ENCODE data around the gene HIVEP2.

Gene HIVEP2

GRCh38 chr6:142945446-142946180 lies 637 bp upstream of the HIVEP2 start:
- no peak for DNase-seq

DNA sequence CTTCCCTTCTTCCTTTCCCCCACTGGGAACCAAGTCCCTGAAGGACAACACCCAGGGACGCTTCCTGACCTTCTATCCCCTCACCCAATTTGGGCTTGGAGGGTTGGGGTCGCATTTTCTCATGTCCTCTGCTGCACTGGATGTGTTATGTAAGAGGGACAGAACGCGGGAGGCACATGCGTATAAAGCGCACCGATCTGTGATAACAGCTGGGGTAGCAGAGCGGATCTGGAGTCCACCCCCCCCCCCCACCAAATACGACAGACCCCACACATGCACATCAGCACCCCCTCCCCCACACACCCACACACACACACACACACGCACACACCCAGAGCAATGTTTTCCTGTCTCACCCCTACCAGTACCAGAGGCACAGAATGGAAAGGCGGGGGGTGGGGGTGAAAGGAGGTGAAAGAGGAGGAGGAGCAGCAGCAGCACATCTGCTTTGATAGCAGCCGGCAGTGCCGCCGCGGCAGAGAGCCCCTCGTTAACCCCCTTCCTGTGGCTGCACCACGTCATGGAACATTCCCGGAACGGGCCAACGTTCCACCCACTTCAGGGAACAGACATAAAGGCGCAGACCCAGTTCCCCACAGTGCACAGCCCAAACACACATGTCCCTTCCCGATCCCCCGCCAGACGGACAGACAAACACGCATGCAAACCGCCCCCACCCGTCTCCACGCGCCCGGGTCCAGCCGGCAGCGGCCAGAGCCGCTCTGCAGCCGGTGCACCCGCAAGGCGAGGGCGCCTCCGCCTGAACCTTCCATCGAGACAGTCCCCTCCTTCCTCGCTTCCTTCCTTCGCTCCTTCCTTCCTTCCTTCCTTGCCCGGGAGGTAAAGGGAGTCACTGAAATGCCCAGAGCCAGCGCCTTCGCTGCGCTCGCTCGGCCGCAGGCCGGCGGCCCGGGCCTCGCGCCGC lies 590 bp downstream of the HIVEP2 start:
- no peak for DNase-seq

DNA sequence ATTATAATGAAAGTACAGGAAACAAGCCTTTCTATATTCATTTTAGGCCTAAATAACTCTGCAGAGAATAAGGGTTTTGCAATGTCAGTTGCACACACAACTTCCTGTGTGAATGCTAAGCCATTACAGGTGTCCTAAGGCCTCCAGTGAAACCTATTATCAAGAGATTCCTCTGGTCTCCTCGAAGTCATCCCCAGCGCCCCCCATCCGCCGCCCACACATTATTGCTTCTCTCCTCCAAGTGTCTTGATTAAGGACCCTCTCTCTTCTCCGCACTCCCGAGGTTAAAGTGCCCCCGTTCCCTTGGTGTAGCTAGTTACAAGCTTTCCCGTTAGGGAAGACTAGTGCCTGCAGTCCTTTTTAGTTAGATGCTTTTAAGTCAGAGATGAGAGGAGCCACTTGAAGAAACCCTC lies 1.3 kb downstream of the HIVEP2 start:
- DNase-seq: no peak

- DNase-seq: no peak
Observed at GRCh38 chr6:142942805-142943227, 2.2 kb downstream of the HIVEP2 start.

DNA sequence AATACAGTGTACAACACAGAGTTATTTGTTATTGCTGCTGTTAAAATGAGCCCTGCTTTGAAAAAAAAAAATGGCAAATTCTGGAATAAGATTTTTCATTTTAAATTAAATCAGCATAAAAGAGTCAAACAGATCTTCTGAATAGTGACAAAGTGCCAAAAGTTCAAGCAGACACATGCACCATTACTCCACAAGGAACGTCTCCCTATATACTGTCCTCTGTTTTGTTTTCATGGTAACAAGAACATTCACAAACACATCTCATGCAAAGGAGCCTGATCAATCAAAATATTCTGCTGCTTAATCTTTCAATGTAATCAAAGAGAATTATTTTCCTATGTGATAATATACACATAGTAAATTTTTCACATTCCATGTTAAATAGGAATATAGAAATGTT lies 2.7 kb downstream of the HIVEP2 start:
- no peak for DNase-seq

- no peak for DNase-seq
Observed at GRCh38 chr6:142941018-142941417, 4.0 kb downstream of the HIVEP2 start.

GRCh38 chr6:142940487-142940886 lies 4.5 kb downstream of the HIVEP2 start:
- no peak for DNase-seq

- DNase-seq: no peak
Observed at GRCh38 chr6:142938510-142938909, 6.5 kb downstream of the HIVEP2 start.

DNA sequence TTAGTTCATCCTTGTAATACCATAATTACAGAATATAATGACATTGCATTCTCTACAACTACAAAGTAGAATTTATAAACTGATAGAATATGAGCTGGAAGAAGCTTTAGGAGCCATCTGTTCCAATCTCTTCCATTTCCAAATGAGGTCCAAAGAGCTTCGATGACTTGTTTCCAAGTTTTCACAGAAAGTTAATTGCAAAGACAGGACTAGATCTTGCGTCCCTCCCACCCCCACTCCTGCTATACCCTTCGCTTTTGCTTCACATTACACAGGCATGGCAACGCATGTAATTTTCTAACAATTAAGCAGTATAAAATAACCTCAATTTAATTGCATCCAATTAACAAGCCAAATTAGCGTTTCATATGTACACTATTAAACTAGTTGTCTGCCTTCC lies 7.0 kb downstream of the HIVEP2 start:
- DNase-seq: no peak

DNA sequence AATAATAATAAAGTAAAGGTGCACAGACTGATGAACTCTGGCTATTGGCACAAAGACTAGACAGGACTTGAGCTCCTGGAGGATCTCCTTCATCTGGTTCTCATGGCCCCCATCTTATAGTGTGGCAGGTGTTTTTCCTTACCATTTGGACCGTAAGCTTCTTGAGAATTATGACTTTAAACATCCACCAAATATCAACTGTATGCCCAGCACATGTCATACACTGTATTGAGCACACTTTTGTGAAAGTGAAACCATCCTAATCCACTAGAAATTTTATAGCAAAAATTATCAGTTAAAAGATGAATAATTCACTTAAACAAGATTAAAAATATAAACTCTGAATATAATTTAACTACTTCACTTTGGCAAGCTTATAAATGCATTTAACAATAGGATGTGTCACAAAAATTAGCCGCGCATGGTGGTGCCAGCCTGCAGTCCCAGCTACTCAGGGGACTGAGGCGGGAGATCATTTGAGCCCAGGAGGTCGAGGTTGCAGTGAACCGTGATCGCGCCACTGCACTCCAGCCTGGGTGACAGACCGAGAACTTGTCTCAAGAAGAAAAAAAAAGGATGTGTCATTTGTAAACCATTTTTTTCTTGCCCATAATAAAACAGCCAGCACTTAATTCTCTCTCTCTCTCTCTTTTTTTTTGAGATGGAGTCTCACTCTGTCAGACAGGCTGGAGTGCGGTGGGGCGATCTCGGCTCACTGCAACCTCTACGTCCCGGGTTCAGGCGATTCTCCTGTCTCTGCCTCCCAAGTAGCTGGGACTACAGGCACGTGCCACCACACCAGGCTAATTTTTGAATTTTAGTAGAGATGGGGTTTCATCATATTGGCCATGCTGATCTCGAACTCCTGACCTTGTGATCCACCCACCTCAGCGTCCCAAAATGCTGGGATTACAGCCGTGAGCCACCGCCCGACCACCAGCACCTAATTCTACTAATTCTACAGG lies 9.1 kb downstream of the HIVEP2 start:
- no peak for DNase-seq

DNA sequence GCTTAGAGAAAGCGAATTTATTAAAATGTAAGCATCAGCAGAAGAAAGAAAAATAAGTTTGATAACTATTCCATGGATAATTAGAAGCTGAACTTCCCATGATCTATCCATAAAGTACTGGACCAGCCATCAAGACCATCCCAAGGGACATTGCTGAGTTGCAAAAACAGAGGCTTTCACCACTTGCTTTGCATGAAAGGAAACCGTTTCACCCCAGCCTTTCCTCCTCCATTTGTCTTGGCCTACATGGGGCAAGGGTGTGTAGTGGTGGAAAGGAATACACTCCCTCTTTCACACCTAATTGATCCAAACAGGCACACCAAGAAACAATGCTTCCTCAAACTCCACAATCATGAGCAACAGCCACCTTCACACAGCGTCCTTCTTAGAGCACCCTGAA lies 10.4 kb downstream of the HIVEP2 start:
- no peak for DNase-seq

- no peak for DNase-seq
Observed at GRCh38 chr6:142934106-142934505, 10.9 kb downstream of the HIVEP2 start.

- no peak for DNase-seq
Observed at GRCh38 chr6:142933701-142934100, 11.3 kb downstream of the HIVEP2 start.

GRCh38 chr6:142932889-142933288 lies 12.1 kb downstream of the HIVEP2 start:
- DNase-seq: no peak

DNA sequence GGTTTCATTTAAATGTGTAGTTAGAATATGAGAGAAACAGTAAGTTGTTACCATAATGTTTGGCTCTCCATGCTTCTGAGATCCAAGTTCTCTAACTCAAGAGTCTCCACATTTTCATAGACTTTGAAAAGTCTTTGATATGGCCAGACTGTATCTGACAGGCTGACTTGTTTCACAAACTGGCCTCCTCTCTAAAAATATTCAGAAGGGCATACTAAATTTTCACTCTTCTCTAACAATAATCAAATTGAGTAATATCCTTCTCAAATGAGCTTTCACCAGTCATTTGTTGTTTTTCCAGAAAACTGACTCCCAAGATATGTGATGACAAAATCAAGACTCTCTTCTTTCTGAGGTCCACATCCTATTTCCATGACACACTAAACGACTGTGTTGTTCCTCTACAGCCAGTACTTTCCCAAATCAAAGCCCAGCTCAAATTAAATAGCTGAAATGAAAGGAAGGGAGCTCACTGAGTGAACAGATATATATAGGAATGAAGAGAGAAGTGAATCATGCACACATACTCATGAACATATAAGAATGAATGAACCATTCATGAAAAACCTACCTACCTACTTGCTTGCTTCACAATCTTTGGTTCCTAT lies 15.1 kb downstream of the HIVEP2 start:
- DNase-seq: no peak

- no peak for DNase-seq
Observed at GRCh38 chr6:142927904-142928303, 17.1 kb downstream of the HIVEP2 start.

GRCh38 chr6:142927271-142927580 lies 17.8 kb downstream of the HIVEP2 start:
- no peak for DNase-seq

- no peak for DNase-seq
Observed at GRCh38 chr6:142926494-142927270, 18.3 kb downstream of the HIVEP2 start.

GRCh38 chr6:142926177-142926493 lies 18.8 kb downstream of the HIVEP2 start:
- no peak for DNase-seq

GRCh38 chr6:142925575-142926110 lies 19.3 kb downstream of the HIVEP2 start:
- DNase-seq: no peak

DNA sequence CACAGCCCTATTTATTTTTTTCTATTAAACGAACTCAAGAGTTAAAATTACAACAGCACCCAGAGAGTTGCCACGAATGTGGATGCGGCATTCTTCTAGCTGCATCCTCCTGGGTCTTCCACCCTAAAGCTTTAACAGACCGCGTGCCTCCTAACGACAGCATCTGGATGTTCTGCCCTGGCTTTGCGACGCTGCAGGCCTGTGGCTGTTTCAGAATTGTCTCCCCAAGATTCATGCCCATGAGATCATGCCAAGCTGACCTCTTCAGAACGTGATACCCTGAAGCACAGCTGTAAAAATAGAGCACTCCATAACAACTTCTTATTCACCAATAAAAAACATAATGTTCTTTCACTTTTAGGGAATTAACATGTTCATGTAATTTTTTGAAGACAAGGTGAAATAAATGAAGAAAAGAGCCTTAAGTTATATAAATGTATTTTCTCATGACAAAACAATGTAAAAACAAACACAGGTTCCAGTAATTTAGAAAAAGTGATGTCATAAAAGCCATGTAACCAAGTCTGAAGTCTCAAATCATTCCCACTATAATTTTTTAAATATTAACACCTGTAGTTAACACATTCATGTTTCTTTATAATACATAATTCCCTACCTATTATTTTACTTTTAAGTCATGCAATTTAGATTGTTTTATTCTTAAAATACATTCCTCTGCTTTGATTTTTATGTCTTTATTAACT lies 26.5 kb downstream of the HIVEP2 start:
- DNase-seq: no peak

Measured in NCI-H2081 treated with DMSO at 0.1 percent for 48 hours (cell line).